ENCODE data around the gene MMP17.
"Not testable (repeated sequence)": the region's sequence is repeated elsewhere in the genome, so short reads cannot be mapped to it uniquely, and the experiment has no call there.

MMP17 gene

DNA sequence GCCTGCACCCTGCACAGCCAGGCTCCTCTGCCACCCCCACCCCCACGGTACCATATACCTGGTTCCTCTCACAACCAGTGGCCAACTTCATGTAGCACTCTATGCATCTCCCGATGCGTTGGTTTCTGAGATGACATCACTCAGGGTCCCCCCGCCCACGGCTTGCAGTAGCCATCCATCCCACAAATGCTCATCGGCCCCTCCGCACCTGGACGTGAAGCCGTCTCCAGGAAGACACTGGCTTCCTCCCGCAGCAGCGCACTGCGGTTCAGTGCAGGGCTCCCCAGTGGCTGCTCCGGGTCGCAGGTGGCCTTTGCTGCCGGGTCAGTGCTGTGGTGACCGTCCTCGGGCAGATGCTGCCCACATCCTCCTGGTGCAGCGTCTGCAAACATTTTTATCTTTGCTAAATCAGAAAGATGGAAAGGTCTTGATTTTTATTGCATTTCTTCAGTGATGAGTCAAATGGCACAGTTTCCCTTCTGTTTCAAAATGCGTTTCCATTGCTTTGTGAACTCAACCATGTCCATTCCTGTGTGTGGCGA lies 27.5 kb upstream of the MMP17 start:
- no peak for DNase-seq

DNA sequence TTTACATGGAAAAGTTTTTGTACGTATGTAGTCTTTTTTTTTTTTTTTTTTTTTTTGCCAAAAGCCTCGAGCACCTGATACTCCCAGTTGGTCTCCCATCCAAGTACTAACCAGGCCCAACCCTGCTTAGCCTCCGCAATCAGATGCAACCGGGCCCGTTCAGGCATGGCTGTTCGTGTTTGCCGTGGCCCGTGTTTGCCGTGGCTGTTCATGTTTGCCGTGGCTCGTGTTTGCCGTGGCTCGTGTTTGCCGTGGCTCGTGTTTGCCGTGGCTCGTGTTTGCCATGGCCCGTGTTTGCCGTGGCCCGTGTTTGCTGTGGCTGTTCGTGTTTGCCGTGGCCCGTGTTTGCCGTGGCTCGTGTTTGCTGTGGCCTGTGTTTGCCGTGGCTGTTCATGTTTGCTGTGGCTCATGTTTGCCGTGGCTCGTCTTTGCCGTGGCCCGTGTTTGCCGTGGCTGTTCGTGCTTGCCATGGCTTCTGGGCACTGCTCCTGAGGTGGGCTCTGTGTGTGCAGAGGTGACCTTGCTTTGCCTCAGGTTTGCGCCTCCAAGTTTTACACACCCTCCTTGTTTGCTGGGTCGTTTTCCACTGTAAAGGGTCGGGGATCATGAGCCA lies 26.8 kb upstream of the MMP17 start:
- no peak for DNase-seq

DNA sequence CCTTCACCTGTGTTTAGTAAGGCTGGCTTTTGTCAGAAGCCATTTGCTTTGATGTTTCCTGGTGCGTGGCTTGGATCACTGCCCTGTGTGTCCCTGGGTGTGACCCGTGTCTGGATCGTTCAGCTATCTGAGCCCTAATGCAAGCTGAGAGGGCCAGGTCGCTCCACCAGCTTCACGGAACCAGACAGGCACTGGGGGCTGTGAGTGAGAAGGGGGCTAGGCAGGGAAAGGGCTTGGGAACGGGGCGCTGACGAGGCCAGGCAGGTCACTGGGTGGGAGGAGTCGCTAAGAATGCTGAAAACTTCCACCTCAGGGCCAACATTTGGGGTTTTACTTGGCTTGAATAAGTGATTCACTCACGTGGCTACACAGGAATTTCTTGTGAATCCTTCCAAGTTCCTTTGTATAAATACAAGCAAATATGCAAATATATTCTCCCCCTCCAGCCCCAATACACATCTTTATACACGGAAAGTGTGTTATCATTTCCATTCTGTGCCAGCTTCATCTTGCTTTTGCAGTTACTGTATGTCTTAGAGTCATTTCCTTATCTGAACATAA lies 24.2 kb upstream of the MMP17 start:
- no peak for DNase-seq

DNA sequence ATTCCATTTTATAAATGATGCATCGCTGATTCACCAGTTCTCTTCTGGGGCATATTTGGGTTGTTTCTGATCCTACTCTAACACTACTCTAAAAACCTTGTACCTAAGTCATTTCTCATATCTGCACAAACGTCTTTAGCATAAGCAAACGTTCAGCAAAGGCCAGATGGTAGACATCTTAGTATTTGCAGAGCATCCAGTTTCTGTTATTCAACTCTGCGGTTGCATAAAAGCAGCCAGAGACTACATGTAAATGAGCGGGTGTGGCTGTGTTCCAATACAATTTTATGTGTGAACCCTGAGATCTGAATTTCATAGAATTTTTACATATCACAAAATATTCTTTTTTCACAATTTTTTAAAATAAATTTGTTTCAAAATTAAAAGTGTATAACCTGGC lies 22.8 kb upstream of the MMP17 start:
- DNase-seq = no peak

DNA sequence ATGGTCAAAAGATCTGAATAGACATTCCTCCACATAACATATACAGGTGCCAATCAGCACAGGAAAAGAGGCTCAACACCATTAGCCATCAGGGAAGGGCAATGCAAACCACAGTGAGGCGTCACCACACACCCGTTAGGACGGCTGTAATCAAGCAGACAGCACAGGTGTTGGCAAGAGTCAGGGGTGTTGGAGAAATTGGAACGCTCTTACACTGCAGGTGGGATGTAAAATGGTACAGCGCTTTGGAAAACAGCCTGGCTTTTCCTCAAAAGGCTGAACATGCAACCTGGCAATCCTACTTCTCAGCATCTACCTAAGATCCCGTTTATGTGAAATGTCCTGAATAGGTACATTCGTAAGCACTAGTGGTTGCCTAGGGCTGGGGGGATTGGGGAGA lies 21.5 kb upstream of the MMP17 start:
- no peak for DNase-seq

DNA sequence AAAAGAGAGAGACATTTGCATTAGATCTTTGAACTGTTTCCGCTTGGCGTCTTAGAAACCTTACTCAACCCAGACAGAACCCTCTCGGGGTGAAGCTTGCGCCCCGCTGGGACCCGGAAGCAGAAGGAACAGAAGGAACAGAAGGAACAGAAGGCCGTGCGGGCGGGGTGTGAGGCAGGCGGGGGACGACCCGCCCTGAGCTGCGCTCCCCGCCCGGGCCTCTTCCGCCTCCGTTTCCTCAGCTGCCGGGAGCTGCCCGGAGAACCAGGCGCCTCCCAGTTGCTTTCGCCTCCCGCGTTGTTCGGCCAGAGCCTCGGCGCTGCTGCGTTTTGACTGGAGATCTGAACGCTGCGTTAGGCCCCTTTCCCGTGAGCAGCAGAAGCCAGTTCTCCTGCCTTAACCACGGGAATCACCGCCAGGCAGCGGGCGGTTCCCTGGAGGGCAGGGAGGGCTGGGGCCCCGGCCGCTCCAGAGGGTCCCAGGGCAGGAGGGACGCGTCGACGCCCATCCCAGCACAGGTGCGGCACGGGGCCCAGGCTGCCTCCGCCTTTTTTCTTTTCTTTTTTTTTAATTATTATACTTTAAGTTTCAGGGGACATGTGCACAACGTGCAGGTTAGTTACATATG lies 19.3 kb upstream of the MMP17 start:
- DNase-seq = no peak

DNA sequence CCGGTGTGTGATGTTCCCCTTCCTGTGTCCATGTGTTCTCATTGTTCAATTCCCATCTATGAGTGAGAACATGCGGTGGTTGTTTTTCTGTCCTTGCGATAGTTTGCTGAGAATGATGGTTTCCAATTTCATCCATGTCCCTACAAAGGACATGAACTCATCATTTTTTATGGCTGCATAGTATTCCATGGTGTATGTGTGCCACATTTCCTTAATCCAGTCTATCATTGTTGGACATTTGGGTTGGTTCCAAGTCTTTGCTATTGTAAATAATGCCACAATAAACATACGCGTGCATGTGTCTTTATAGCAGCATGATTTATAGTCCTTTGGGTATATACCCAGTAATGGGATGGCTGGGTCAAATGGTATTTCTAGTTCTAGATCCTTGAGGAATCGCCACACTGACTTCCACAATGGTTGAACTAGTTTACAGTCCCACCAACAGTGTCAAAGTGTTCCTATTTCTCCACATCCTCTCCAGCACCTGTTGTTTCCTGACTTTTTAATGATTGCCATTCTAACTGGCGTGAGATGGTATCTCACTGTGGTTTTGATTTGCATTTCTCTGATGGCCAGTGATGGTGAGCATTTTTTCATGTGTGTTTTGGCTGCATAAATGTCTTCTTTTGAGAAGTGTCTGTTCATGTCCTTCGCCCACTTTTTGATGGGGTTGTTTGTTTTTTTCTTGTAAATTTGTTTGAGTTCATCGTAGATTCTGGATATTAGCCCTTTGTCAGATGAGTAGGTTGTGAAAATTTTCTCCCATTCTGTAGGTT lies 18.5 kb upstream of the MMP17 start:
- DNase-seq = not testable (repeated sequence)

DNA sequence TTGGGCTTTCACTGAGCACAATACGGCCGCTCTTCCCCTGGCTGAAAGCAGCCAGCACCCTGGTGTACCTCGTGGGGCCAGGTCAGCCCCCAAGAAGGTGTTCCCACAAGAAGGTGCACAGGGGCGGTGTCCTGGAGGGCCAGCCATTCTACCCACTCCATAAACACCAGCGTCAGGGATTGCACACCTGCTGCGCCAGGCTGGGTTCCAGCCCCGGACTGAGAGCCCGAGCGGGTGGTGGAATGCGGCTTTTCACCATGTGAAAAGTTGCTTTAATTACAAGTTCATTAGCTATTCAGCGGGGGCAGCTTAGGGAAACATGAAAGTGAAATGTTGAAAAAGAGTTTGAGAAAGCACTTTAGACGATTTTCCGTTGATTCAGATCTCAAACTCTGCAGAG lies 17.5 kb upstream of the MMP17 start:
- DNase-seq = no peak

DNA sequence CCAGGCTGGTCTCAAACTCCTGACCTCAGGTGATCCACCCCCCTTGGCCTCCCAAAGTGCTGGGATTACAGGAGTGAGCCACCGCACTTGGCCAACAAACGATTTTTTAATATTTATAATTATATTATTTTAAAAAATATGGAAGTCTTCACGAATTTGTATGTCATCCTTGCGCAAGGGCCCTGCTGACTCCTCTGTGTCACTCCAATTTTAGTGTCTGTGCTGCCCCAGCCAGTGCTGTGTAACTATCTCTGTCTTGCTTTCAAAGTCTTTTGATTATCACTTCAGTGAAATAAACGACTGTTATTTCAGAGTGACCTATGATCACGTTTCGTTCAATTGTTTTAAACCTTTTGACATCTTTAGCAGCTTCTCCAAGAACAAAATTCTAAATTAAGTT lies 13.1 kb upstream of the MMP17 start:
- DNase-seq = no peak

DNA sequence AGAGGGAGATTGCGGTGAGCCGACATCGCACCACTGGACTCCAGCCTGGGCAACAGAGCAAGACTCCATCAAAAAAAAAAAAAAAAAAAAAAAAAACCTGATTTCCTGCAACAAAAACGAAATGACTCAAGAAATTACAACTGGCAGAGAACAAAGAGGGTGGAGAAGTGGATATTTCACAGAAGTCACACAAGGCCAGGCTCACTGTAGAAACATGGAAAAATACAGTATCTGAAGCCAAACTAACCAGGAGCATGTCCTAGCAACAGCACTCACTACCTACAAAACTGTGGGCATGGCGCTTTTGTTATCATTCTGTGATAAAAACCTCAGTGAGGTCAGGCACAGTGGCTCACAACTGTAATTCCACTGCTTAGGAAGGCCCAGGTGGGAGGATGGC lies 11.7 kb upstream of the MMP17 start:
- DNase-seq = no peak

DNA sequence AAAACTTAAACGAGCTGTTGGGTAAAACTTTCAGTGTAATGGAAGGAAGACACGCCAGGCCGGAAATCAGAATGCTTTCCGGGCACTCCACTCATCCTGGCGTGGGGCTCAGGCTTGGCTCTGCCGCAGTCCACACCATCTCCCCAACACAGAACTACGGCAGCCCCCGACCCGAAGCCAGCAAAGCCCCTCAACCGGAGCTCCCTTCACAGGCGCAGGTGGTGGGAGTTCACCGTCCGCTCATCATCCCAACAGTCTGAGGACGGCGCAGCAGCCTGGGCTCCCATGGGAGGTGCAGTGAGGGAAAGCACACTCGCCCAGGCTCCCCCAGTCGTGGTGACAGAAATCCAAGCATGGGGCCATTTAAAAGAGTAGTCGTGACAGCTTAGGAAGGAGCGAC lies 11.0 kb upstream of the MMP17 start:
- no peak for DNase-seq

DNA sequence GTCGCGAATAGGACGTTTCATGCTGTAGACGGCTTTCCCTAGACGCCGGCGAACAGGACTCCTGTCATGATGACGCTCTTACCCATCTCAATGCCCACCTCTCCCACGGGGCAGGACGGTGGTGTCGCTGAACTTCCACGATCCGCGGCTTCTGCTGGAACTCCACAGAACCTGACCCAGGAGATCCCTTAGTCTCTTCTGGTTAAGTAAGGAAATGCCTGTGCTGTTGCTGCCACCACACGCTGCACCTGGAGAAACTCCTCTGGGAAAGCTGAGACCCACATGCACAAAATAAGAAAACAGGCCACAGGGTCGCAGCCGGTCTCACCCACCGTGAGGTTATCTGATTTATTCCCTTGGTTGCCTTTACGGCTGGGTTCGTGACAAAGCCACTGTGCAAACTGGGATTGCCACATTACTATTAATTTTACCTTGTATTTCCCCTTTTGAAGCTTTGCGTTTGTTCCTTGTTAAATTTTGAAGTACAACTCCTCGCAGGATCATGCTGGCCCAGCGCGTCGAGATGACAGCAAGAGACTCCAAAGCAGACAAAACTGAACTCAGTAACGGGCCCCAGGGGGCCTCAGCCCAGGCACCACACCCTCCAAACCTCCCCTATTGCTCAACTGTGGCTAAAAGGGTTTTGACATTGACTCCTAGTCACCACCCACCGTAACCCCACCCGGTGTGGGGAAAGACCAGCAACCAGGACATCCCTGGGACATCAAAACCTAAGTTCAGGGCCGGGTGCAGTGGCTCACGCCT lies 9.2 kb upstream of the MMP17 start:
- DNase-seq = no peak

DNA sequence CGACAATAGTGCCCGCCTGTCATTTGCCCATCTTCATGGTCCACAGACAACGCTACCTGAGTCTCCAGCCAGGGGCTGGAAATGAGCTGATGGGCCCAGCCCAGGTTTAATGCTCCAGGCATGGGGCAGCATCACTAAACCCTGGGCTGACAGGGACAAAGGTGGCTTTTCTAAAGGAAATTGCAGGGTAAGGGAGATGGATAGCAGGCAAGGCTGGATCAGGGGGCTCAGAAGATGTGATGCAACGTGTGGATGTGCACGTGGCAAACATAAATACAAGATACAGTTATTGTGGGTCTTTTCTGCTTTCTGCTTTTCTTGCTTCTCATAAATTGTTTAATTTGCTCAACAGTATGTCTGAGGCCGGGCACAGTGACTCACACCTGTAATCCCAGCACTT lies 3.7 kb upstream of the MMP17 start:
- no peak for DNase-seq

DNA sequence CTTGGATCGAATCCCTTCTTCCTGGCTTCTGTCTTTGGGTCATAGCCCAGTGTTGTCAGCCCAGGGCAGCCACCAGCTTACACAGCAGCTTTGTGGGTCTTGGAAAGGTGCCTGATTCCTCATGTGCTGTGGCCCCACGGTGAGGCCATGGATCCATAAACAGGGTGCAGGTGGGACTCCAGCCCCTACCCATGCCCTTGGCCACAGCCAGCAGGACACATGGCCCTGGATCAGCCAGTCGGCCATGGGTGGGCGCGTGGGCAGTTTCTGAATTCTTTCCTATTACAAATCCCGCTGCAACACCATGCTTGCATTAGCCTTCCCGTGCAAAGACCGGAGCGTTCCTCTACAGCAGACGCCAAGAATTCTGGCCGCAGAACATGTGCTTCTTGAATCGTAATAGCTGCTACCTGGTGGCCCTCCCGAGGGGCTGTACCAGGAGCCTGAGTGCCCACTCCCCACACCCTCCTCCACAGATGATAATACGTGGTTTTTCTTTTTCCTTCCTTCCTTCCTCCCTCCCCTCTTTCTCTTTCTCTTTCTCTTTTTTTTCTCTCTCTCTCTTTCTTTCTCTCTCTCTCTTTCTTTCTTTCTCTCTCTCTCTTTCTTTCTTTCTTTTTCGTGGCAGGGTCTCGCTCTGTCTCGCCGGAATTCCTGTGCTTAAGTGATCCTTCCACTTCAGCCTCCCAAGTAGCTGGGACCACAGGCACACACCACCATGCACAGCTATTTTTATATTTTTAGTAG lies 2.9 kb upstream of the MMP17 start:
- no peak for DNase-seq

DNA sequence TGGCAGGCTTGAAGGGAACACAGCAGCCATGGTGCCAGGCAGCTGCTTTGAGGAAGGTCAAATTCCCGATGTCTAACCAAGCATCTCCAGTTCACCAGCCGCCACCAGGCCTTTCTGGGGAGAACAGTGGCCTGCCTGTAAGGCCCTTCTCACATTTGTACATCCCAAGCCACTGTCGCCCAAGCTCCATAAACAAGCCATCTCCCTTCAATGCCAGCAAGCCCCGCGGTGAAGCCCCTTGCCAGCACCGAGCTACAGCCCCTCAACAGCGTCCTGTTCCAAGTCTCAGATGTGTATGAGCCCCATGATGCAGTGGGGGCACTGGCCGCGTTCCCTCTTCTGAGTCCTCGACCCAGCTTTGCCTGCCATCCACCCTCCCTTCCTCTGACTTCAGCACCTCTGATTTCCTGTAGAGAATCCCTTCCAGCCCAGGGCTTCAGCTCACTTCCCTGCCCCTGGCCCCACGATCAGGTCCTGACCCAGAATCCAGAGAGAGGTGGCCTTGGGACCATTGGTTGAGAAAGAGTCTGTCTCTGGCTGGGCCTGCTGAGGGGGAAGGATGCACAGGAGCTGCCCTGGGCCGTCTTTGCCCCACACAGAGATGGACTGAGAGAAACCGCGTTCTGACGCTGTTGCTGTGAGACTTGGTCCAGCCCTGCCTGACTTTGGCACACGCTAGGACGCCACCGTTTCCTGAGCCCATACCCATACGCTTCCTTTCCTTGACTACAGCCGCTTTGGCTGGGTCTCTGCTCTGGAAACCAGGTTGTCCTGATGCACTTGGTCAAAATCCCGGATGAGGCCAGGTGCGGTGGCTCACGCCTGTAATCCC lies 1.9 kb upstream of the MMP17 start:
- no peak for DNase-seq

DNA sequence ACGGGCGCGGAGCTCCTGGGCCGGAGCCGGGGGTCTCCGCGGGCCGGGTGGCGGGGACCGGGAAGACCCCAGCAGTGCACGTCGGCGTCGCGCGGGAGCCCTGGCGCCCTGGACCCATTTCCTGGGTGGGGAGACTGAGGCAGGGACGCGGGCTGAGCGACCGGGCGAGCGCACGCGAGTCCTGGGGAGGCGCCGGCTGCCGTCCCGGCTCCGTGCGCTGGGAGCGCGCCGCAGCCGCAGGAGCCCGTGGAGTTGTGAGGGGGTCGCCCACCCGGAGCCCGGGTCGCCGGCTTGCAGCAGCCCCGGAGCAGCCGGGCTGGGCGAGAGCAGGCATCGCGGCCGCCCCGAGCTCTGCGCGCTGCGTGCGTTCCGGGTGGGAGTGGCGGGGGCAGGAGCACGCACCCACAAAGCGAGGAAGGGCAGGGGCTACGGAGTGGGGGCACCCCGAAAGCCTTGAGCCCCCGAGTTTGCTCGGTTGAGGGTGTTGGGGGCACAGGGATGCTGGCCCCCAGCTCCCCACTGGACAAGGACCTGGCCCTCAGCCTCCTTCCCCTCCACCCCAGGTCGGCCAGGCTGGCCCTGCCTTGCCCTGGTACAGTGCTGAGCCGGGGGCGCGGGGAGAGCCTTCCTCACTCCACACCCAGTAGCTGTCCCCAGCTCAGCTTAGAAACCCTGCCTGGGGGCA lies 620 bp downstream of the MMP17 start:
- DNase-seq = peak in 1 of 2 experiments; percentile 65

DNA sequence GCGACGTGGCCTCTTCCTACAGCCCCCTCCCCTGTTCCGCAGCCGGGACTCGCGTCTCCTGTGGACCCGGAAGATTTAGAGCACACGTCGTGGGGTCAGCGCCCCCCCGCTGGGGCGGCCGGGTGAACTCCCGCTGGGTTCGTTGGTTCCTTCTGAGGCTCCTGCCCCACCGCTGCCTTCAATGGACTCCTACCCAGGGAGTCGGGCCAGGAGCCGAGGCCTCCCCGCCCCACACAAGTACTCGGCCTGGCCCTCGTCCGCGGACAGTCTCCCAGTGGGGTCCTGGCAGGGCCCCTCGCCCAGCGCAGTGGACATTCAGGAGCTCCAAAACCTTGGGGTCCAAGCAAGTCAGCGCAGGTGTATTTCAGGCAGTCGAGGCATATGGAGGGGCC lies 1.2 kb downstream of the MMP17 start:
- DNase-seq = peak in 1 of 2 experiments; percentile 65

DNA sequence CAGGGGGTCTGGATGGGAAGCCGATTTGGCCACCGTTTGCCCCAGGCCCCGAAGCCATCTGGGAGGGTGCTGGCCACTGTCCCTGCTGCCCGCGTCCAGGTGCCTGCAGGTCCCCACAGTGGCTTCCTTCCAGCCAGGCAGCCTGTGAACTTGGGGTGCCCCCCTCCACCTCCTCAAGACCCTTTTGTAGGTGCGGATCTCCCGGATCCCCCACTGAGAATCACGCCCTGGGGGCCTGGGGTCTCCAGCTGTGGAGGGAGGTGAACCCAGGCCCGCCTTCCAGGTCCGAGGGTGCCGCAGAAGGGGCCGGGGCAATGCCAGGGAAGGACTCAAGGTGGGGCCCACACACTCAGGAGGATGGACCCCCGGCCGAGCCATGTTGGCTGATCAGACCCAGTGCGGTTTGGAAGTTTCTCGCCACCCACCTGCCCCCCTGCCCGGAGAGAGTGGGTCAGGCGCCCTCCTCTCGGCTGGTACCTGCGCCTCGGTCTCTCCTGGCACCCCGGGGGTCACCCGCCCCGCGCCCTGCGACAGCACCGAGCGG lies 1.7 kb downstream of the MMP17 start:
- DNase-seq = no peak

DNA sequence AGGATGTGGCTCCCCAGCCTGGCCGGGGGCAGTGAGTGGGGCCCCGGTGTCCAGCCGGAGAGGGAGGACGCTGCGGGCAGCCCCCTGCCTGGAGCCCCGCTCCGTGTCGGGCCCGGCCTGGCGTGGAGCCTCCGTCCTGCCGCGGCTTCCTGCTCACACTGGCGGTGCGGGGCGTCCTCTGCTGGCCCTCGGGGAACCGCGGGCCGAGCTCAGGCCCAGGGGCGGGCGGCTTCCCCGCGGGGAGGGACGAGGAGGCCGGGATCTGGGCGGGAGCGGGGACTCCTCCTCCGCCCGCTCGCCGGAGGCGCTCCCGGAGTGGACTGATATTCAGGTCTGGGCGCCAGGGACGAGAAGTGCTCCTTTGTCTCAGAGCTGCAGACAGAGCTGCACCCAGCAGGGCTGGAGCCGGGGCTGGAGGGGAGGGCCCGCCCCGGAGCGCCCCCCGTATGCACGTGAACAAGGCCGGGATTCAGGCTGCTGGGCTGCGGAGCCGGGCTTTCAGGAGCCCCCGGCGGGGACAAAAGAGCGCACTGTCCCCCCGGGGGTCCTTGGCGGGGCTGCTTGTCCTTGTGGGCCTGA lies 2.2 kb downstream of the MMP17 start:
- peak; percentile 55 to 72 for DNase-seq
